Hepatocyte (in vitro differentiated cells): ENCODE results near the gene ANAPC2.

Source experiments
- EZH2 ChIP-seq: fragments of 200-600 bp; sonication (generic); IDR thresholded peaks from 2 replicates; pipeline ENCODE4 v1.6.1; 2016; ENCODE audit warnings: antibody characterized with exemption, mild to moderate bottlenecking, borderline replicate concordance
- TF ChIP-seq, protein P1 (sequence below): fragments of 200-600 bp; sonication (generic); IDR thresholded peaks from 2 replicates; pipeline ENCODE4 v1.5.1; 2016; ENCODE audit warnings: antibody characterized with exemption, mild to moderate bottlenecking; ENCODE audit not compliant: poor library complexity

DNA sequence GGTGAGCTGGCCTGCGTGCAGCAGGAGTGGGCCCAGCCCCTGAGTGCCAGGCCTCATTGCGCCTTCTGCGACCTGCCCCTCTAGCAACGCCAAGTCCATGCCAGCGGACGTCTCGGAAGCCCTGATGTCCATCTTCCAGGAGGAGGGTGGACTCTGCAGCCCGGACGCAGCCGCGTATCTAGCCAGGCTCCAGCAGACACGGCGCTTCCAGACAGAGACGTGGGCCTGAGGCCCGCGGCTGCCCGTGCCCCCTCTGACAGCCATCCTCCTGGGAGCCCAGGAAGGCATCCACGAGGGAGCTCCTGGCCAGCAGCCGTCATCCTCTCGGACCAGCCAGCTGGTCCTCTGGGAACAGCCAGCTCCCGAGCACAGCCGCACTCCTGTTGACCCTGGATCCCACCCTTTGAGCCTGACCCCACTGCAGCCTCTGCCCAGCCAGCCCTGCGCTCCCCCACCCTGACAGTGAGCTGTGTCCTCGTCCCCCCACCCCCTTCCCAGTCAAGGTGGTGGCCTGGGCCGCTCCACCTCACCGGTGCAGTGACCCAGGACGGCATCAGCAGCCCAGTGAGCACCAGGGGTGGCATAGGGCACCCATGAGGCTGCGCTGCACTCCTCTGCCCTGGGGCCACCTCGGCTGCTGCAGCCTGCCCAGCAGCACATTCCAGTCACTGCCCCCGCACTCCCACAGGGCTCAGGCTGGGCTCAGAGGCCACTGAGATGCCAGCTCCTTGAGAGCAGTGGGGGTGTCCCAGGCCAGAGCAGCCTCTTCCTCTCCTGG is 28.0 kb upstream of the ANAPC2 start:
- TF ChIP-seq, protein P1, sequence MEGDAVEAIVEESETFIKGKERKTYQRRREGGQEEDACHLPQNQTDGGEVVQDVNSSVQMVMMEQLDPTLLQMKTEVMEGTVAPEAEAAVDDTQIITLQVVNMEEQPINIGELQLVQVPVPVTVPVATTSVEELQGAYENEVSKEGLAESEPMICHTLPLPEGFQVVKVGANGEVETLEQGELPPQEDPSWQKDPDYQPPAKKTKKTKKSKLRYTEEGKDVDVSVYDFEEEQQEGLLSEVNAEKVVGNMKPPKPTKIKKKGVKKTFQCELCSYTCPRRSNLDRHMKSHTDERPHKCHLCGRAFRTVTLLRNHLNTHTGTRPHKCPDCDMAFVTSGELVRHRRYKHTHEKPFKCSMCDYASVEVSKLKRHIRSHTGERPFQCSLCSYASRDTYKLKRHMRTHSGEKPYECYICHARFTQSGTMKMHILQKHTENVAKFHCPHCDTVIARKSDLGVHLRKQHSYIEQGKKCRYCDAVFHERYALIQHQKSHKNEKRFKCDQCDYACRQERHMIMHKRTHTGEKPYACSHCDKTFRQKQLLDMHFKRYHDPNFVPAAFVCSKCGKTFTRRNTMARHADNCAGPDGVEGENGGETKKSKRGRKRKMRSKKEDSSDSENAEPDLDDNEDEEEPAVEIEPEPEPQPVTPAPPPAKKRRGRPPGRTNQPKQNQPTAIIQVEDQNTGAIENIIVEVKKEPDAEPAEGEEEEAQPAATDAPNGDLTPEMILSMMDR, result no peak
- no peak for TF ChIP-seq EZH2
